CD4-positive, alpha-beta T cell treated with Interleukin-10 for 1 hour (primary cell): Measurements from ENCODE around the gene EIF4G1.
A peak's percentile ranks its signal among the peaks of the same experiment; 100 is the strongest.

Experiments
- DNase-seq: peaks from one replicate; pipeline ENCODE4 v3.0.0-alpha.2; 2020

Gene EIF4G1

DNA sequence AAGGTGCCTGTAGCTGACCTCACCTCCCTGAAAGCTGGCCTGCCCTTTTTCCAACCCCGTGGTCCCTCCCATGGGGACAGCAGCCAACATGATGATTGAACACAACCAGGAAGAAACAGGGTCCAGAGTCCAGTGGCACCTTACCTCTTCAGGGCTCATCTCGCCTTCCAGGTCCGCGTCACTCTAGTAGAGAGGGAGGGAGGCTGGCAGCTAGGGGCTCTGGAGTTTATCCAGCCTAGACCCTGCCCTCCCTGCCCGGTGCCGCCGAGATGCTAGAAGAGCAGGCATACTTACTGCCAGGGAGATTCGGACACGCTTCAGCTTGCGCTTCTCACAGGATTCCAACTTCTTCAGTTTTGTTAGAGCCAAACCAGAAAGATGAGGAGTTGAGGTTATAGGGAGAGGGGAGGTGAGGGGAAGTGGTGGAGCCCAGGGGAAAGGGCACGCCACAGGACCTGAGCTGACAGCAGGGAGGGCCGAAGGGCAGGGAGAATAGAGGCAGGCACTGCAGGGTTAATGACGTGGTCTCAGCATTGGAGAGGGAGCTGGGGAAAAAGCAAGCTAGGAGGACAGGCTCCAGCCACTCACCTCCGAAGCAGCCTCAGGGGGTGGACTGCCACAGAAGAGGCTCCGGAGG, 37.9 kb downstream of the EIF4G1 start:
- DNase-seq: no peak

DNA sequence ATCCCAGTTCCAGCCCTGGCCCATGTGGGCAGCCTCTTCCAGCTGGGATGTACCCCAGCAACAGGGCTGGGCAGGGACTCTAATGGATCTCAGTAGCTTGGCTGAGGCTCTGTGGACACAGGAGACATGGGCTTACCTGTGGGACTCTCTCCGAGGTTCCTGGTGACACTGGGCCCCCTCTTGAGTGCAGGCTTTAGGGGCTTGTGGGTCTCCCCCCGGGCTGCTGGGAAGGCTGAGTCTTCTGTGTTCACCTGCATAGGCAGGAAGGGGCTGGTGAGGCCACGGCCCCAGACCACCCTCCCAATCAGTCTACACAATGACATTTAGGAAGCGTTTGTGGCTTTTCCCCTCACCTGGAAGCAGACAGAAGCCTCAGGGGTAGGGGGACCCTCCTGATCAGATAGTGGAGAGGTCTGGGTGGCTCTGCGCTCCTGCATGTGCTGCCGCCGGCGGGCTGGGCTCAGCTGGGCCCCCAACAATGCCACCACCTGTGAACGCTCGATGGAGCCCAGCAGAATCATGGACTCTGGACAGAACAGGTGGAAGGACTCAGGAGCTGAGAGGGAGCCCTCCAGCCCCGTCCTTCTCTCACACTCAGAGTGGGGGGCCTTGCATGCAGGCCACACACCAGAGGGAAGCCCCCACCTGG, 38.6 kb downstream of the EIF4G1 start:
- DNase-seq: no peak

DNA sequence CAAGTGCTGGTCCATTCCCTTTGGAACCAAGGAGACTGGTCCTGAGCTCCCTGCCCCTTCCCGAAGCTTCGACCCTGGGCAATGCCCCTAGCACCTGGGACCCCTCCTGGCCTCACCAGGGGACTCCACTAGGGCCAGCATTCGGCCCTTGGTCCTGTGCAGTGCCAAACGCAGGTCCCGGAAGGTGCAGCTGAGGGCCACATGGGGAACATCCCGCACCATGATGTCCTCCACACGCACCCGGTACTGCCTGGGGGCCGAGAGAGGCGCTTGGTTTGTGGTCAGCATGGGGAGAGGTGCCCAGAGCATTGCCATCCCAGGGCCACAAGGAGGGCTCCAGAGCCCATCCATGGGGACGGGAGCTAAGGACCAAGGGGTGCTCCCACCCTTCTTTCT, 39.1 kb downstream of the EIF4G1 start:
- no peak for DNase-seq

DNA sequence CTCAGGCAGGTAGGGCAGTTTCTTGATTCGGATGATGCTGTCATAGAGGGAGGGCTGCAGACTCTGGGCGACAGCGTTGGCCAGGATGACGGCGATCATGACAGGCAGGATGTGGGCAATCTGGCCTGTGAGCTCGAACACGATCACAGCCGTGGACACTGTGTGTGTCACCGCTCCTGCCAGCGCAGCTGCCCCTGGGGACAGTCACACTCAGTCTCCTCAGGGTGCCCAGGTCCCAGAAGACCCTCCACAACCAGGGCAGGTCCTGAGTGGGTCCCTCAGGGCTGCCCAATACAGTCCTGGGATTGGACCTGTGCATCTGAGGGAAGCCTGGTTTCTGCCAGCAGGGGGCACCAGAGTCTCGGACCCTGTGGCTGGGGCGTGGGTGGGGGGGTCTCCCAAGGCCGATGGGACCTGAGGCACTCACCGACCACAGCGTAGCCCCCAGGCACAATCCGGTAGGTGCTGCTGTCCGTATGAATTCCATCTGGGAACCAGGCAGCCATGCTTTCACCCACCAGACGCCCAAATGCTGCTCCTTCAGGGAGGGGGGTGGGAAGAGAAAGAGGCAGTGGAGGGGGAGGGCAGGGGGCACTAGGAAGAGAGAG, 39.8 kb downstream of the EIF4G1 start:
- DNase-seq: peak; percentile 71

DNA sequence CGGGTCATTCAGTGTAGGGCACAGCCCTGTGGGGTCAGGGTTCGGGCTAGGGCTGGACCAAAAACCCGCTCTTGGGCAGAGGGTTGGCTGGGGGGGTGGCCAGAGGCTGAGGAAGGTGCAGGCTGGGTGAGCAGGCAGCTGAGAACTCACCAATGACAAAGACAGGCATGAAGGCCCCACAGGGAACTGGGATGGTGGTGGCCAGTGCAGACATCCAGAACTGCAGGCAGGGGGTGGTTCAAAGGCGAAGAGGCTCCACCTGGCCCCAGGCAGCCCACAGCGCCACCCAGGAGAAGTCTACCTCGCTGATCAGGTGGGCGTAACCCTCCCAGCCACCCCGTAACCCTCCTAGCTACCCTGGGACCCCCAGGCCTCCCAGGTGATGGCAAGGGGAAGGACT, 40.3 kb downstream of the EIF4G1 start:
- no peak for DNase-seq

DNA sequence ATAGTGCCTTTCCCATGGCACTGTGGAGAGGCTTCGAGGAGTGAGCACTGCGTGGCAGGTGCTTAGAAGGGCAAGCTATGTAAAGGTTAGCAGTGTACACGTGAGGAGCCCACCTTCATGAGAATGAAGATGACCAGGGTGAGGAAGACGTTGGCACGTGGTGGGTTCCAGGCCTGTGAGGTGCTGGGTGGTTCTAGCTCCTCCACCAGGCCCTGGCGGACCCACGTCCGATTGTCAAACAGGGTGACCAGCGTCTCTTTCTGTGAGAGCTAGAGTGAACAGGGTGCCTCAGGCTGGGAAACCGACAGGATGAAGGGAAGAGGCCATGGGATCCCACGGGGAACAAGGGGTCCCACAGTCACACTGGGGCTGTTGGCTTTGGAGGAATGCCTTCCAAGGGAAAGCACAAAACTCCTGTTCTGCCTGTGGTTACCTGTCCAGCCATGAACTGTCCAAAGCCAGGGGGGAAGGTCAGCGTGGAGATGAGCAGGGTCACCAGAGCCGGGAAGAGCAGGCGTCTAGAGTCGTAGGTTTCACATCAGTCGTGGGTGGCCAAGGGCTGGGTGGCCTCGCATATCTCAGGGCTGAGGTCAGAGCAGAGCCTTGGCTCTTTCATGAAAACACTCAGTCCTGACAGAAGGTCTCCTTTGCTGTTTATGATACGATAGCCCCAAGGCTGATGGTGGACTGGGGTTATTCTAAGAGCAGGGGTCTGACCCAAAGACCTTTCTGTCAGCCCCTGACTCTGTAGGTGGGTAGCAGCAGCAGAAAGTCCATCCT, 41.0 kb downstream of the EIF4G1 start:
- DNase-seq: no peak

DNA sequence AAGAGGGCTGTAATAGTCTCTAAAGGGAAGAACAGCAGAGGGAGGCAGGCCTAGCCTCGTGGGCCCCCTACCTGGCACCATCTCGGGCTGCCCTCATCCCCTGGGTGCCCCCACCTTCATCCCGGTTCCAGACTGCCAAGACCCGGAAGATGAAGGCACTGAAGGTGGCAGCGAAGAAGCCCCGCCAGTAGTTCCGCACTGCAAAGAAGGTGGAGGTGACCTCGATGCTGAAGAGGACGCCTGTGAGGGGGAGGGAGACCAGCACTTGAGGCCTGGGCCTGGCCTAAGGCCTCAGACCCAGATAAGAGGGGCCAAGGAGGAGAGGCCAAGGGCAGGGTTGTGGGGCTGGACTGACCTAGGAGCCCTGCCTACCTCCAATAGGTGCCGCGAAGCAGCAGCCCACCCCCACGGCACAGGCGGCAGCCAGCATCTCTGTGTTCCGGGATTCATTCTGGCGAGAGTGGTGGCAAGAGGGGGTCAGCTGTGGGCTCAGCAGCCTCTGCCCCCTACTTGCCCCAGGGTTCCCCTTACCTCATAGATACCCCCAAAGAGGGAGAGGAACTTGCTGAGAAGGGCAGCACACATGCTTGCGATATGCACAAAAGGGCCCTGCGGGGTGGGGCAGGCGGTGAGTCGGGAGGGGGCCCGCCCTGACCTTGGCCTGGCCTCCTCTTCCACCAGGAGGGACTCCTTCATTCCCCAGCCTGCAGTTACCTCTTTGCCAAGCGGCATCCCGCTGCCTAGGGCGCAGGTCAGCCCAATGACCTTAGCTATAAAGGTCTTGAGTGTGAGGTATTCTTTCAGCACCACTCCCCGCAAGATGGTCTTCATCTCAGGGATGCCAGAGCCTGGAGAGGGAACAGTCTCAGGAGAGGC, 43.1 kb downstream of the EIF4G1 start:
- no peak for DNase-seq

DNA sequence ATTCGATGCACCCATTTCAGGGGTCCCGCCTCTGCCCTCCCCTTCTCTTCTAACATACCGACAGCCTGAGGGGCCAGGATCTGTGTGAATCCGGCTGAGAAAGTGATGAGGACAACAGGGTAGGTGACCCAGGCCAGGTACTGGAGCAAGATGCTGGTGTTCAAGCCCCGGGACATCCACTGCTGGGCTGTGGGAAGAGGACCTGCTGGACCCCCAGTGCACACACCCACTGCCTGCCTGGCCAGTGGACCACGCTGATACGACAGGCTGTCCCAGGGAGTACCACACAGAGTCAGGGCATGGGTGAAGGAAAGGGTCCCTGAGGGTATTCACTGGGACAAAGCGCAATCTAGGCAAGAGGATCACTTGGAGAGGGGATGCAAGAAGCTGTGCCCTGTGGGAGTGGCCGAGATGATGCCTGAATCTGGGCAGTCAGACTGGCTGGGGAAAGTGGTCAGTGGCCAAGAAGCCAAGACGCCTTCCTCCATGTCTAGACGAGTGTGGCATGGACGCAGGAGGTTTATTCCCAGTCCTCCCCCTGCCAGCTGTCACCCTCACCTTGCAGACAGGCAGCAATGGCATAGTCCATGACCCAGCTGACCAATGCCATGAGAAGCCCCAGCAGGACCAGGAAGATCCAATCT, 43.8 kb downstream of the EIF4G1 start:
- DNase-seq: no peak

DNA sequence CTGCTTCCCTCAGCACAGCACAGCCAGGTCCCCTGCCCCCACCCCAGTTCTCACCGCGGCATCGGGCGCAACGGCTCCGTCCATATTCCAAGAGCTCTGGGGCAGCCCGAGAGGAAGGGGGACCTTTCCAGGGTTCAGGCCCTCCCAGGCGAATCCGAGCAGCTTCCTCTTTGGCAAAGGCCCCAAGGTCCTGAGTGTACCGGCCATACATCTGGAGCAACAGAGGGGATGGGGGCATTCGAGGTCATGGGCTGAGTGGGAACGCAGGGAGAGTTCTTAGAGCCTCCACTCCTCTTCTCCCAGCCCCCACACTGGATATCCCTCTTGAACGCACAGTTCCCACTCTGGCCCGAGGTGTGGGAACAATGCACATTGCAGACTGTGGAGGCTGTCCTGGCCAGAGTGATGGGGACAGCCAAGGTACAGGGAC, 44.5 kb downstream of the EIF4G1 start:
- no peak for DNase-seq

DNA sequence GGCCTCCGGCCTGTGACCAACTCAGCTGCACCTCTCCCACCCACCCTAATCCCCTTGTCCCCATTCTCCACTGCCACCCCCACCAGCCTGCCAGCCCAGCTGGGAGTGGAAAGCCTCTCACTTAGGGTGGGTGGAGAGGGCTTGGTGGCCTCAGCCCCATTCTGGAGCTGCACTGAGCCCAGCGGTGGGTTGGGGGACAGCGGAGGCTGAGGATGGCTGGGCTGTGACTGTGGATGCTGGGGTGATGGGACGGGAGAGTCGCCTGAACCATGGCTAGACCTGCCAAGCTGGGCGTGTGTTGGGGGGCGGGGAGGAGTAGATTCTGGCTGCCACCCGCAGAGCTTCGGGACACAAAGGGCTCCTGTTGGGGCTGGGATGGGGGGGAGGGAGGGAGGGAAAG, 45.2 kb downstream of the EIF4G1 start:
- DNase-seq: no peak

DNA sequence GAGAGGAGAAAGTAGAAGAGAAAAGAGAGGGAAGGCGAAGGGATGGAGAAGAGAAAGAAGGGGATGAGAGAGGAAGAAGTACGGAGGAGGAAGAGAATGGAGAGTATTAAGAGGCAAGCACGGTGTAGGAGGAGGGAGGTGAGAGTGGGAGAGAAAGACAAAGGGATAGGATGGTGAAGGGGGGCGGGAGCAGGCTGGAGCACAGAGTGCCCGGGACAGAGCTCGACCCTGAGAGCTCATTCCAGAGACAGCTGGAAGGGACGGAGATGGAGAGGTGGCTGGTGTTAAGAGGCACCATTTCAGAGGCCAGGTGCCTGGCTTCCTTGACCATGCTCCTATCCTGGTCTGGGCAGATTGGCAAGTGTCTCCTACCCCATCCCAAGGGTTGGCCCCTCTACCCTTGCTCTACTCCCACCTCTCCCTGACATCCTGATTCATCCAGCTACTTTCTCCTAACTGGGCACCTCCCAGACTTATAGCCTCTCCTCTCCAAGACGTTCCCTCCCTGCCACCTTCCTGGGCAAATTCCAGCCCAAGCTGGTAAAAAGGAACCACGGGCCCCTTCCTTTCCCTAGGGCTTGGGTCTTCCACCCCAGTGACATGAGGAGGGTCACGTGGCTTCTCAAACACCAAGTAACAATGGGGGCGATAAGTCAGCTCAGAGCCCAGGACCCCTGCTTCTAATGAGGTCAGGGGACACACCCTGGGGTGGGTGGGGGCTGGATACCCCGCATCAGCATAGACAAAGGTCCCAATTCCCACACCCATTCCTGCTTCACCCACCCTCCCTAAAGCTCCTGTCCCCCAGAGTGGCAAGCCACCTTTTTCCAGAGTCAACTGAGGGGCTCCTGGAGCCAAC, 45.9 kb downstream of the EIF4G1 start:
- DNase-seq: no peak

DNA sequence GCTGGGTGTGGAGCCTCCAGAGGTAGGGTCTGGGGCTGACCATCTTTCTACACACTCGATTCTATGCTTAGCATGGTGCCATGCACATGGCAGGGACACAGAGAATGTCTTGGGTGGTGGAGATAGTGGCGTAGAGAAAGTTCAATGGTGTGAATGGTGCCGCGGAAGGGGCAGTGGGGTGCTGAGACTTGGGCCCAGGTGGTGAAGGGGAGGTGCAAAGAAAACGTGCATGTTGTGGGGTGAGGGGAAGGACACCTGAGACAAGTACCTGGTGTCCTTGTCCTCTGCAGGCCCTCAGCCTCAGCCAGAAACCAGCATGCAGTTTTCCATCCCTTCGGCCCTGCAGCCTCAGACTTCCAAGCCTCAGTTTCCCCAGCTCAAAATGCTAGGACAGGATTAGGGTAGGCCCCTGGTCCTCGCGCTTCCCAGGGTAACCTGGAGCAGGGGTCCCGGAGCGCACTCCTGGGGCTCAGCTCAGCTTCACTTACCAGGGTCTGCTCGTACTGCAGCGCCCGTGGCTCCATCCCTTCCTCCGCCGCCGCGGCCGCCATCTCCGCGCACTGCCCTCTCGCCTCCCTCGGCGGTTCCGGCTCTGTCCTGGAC, 46.6 kb downstream of the EIF4G1 start:
- DNase-seq: no peak

DNA sequence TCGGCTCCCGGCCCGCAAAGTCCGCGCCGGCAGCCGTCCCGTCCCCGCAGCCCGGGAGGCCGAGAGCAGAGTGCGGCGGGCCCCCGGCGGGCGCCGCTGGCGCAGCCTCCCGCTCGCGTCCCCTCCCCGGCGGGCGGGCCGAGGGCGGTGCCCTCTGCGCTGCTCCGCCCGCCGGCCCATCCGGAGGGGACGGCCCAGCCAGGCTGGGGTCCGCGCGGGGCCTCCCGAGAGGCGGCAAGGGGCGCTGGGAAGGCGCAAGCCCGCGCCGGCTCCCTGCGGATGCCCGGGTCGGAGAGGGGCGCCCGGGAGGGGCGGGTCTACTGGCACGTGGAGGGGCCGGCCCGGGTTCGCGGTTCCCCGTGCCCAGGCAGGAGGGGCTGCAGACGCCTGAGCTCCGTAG, 47.1 kb downstream of the EIF4G1 start, which contains the start of the genes CLCN2 and POLR2H:
TSS of gene CLCN2 (minus strand) at position 74 of the 400 bp plus-strand sequence. CDS start 126 bp downstream, outside the sequence.
TSS of gene POLR2H (plus strand) at position 179 of the 400 bp plus-strand sequence. CDS start 1,783 bp downstream, outside the sequence.
- peak; percentile 44 for DNase-seq

DNA sequence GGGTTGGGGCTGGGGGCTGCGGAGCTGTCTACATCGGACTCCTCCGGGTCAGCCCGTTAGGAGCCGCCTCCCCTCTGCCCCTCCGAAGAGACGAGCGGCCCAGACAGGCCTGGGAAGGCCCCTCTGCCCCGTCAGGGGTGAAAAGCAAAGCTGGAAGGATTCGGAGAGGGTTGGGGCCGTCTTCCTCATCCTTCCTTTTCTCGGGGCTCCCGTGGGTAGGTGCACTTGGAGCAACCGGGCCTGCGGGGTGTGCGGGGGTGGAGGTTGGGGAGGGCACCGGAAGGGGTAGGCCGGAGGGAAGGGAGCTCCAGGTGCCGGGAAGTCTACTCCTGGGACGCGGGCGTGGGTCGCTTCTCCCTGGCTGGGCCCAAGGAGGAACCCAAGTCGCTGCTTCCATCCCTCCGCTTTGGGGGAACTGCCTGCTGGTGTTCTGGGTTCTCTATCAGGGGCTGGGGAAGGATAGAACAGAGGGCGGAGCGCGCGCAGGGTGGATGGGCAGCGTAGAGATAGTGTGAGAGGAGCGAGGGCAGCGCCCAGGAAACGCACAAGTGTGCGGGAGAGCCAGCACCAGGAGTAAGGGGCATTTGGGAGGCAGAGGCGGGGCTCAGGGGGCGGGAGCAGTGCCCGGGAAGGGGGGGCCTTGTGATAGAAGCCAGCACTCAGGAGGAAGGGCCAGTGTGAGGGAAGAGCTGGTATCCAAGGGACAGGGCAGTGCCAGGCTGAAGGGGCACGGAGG, 47.7 kb downstream of the EIF4G1 start:
- peak; percentile 35 for DNase-seq

DNA sequence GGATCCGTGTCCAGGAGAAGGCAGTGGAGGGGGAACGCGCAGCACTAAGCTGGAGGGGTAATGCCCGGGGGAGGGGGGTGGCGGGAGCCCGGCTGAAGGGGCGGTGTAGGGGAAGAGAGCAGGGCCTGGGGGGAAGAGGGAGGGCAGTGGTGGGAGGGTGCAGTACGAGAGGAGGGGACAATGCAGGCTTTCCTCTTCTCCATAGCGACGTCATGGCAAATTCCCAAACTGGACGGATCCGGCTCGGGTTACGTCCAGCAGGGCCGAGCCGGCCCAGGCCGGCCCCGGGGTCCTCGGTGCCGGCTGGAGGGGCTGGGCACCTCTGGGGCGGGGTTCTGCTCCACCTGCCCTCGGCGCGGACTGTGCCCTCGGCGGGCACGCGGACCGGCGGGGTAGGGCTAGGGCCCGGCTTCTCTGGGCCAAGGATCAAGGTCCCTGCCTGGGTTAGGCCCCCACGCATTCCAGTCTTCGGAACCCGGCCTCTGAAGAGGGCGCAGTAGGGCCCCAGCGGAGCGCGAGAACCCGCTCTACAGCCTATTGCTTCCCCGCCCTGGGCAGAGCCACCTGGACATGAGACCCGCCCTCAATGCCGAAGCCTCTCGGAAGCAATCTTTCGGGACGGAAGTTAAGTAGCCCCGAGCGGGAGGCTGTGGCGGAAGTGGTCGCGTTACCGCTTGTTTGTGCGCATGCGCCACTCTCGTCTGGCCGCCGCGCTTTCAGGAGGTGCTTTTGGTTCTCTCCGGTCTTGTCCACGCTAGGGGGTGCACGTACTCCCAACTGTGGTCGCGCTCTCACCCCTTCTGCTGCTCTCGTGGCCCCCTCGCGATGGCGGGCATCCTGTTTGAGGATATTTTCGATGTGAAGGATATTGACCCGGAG, 48.5 kb downstream of the EIF4G1 start:
- peak; percentile 95 for DNase-seq

DNA sequence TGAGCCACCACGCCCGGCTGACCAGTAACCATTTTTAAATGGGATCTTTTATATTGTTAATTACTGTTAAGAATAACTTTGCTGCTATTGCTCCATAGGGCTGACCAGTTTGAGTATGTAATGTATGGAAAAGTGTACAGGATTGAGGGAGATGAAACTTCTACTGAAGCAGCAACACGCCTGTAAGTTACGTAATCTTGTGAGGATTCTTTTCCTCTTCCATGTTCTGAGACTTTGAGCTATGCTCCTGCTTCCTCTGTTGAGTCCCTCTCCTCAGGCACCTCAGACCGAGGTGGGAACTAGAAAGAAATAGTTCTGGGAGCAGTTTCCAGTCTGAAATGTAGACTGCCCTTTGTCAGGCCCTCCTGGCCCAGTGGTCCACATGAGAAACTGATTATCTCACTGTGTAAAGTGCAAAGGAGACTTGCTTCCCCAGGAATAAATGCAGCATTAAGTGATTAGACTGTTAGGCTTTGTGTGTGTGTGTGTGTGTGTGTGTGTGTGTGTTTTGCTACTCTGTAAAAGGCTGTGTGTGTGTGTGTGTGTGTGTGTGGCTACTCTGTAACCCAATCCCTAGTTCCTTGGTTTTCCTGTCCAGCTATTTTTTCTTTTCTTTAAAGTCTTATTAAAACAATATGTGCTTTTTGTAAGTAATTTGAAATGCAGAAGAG, 52.3 kb downstream of the EIF4G1 start:
- no peak for DNase-seq

DNA sequence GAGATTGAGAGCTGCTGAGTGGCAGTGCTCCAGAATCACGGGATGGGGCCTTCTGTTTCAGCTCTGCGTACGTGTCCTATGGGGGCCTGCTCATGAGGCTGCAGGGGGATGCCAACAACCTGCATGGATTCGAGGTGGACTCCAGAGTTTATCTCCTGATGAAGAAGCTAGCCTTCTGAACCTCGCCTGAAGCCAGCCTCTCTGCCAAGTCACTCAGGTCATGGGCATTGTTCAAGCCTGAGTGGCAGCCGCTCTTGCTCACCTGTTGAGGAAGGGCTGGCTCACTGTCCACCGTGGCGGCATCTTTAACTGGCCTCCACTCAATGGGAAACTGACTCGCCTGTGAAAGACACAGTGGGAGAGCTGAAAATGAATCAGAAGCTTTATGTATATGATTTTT, 53.7 kb downstream of the EIF4G1 start:
- no peak for DNase-seq

DNA sequence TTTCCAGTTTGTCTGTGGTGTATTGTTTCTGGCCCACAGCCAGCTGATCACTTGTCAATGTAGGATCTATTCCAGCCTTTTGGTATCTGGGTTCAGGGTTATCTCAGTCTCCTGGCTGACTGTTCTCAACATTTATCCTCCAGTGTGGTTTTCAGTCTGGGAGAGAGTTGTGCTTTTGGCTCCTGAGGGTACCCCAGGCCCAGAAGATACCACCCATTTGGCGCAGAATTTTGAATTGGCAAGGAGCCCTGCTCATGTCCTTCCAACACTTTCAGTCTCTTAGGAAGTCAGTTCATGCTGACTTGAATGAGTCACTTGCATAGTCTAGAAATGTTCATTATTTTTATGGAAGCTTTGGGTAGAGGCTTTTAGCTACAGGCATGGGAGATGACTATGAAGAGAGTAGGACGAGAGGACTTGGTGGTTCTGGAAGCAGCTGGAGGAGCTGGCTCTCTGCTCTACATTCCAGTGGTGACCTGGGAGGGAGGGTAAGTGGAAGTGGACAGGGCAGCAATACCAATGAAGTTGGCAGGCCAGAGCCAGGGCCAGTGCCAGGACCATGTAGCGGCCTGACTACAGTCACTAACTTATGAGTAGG, 54.3 kb downstream of the EIF4G1 start:
- DNase-seq: no peak
